ENCODE data around the gene HM13. TPM values are rescaled to one million over a fixed set of nuclear protein-coding genes. Genes with fewer than 3 reads are reported as not detected.
"Not testable (repeated sequence)": the region's sequence is repeated elsewhere in the genome, so short reads cannot be mapped to it uniquely, and the experiment has no call there.

The HM13 gene
- total and polyA plus RNA-seq, 12 donors: 27.5 to 102 (median 34.9) TPM

DNA sequence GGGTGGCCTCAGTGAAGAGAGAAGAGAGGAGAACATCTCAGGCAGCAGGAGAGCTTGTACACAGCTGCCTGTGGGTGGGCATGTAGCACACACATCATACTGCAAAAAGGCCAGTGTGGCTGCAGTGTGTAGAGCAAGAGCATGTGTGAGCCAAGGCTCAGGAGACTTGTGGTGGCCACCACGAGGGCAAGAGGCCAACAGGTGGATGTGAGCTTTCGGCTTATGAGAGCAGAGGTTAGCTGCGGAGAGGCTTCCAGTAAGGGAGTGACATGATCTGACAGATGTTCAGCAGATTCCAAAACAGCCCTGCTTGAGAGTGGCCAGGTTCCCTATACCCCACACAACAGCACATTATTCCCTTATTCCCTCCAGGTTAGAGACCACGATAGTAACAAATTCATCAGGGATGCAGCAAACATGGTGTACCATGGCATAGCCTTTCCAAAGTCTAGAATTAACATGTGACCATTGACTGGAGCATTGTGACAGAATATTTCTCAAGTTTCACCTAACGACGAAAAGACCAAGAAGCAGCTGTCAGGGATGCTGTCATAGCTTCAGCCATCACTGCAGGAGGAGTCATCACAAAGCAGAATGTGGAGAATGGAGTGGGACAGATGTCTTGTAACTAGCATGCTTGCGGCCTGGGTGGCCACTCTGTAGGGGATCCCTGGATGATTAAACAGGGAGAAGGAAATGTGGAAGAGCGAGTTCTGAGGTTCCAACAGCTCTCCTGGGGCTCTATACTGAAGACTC, 23.1 kb downstream of the HM13 start:
- intact Hi-C loops (cut with DNase I): no loop called here
- Histone ChIP-seq H3K36me3 (peaks cover 7 to 99% (median 46%) of the 10 kb centered on the region in 9 donors), H3K4me3 (no peak overlapping the region), H3K9me3 (no peaks in the 10 kb centered on the region), H3K27me3 (no peaks in the 10 kb centered on the region), H3K27ac (peak overlapping the region in 1 of 10 donors; percentile 24), H3K4me1 (peaks cover 0 to 20% (median 0%) of the 10 kb centered on the region in 9 donors)
- no peak for ATAC-seq
- TF ChIP-seq, protein P1, sequence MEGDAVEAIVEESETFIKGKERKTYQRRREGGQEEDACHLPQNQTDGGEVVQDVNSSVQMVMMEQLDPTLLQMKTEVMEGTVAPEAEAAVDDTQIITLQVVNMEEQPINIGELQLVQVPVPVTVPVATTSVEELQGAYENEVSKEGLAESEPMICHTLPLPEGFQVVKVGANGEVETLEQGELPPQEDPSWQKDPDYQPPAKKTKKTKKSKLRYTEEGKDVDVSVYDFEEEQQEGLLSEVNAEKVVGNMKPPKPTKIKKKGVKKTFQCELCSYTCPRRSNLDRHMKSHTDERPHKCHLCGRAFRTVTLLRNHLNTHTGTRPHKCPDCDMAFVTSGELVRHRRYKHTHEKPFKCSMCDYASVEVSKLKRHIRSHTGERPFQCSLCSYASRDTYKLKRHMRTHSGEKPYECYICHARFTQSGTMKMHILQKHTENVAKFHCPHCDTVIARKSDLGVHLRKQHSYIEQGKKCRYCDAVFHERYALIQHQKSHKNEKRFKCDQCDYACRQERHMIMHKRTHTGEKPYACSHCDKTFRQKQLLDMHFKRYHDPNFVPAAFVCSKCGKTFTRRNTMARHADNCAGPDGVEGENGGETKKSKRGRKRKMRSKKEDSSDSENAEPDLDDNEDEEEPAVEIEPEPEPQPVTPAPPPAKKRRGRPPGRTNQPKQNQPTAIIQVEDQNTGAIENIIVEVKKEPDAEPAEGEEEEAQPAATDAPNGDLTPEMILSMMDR (IDR thresholded peaks at IDR 0.05): no peak
- no peak for DNase-seq
- WGBS, 2 donors: 88 to 91% methylated on average over 8 of the region's 8 CpGs

DNA sequence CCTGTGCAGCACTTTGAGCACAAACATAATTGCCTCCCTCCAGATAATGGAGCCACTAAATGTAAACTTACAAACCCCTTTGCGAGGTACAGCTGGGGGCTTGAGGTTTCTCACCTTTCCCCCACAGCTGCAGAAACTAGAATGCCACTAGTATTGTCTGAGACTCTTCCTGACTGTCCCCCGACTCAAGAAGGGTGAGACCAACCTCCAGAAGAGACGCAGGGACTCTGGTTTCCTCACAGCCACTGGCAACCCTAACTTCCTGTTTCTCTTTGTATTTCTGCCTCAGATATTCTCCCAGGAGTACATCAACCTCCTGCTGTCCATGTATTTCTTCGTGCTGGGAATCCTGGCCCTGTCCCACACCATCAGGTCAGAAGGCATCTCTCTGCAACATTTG, 23.6 kb downstream of the HM13 start:
- TF ChIP-seq, protein P1 (IDR thresholded peaks at IDR 0.05): no peak
- DNase-seq (no peak), ATAC-seq (no peak)
- H3K4me1 ChIP-seq: peaks cover 0 to 25% (median 0%) of the 10 kb centered on the region in 9 donors
- peaks cover 7 to 99% (median 44%) of the 10 kb centered on the region in 9 donors for H3K36me3 ChIP-seq
- intact Hi-C loops (cut with DNase I): no loop called here
- WGBS, 2 donors: 60 to 65% methylated on average over 4 of the region's 4 CpGs
- H3K4me3 ChIP-seq: no peak overlapping the region
- no peaks in the 10 kb centered on the region for H3K9me3 ChIP-seq
- H3K27ac ChIP-seq: peak overlapping the region in 1 of 10 donors; percentile 24
- H3K27me3 ChIP-seq: no peaks in the 10 kb centered on the region

DNA sequence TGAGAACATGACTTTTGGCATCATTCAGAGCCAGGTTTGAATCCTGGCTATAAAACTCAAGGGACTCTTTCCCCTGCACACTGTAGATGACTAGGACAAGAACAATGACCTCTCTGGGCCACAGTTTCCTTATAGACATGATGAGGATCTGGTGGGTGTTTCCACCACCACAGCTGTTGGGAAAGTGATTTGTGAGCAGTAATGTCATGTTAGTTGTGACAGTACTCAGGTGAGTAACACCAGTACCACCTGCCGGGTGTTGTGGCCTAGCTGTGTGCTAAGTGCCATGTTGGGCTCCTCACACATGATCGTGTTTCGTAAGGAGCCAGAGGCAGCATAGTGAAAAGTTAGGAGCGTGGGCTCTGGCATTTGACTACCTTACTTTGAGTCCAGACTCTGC, 24.1 kb downstream of the HM13 start:
- Histone ChIP-seq H3K9me3 (no peaks in the 10 kb centered on the region), H3K4me3 (no peak overlapping the region), H3K27ac (peak overlapping the region in 1 of 10 donors; percentile 24), H3K4me1 (peaks cover 0 to 25% (median 0%) of the 10 kb centered on the region in 9 donors), H3K27me3 (no peaks in the 10 kb centered on the region), H3K36me3 (peaks cover 7 to 100% (median 40%) of the 10 kb centered on the region in 9 donors)
- WGBS, 2 donors: 94 to 98% methylated on average over 4 of the region's 4 CpGs
- ATAC-seq (no peak), DNase-seq (no peak)
- TF ChIP-seq, protein P1 (IDR thresholded peaks at IDR 0.05): no peak
- intact Hi-C loops (cut with DNase I): no loop called here

DNA sequence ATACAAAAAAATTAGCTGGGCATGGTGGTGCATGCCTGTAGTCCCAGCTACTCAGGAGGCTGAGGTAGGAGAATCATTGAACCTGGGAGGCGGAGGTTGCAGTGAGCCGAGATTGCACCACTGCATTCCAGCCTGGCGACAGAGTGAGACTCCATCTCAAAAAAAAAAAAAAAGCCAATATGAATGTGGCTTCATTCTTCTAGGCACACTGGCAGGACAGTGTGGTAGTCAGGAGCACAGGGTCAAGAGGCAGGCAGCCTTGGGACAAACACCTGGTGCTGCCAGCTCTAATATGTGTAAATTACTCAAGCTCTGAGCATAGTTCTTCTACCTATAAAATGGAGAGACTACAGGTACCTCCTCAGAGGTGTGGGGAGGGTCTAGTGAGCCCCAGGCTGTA, 25.4 kb downstream of the HM13 start:
- H3K27me3 ChIP-seq; DNase-seq; intact Hi-C loops (cut with DNase I); ATAC-seq; H3K27ac ChIP-seq; H3K4me3 ChIP-seq; H3K9me3 ChIP-seq: not testable (repeated sequence)
- 97 to 100% methylated on average over 3 of the region's 3 CpGs for WGBS, 2 donors
- Histone ChIP-seq H3K4me1 (peaks cover 0 to 35% (median 0%) of the 10 kb centered on the region in 9 donors), H3K36me3 (peaks cover 7 to 99% (median 36%) of the 10 kb centered on the region in 9 donors)

DNA sequence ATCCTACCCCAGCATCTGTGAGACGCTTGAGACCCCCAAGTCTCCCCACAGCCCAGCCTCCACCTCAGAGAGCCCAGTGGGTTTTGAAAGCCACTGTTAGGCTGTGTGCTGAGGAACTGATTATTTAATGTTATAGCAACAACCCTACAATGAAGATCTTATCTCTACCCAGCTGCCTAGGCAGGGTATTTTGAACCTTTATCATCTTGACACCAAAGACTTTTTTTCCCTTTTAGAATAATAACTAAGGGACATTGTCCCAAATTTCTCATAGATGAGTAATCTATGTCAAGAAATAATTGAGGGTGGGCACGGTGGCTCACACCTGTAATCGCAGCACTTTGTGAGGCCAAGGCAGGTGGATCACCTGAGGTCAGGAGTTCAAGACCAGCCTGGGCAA, 26.2 kb downstream of the HM13 start:
- TF ChIP-seq, protein P1 (IDR thresholded peaks at IDR 0.05): no peak
- intact Hi-C loops (cut with DNase I): no loop called here
- WGBS, 2 donors: 94 to 98% methylated on average over 3 of the region's 3 CpGs
- Histone ChIP-seq H3K27me3 (no peaks in the 10 kb centered on the region), H3K27ac (no peak overlapping the region), H3K4me3 (no peak overlapping the region), H3K9me3 (no peaks in the 10 kb centered on the region), H3K36me3 (peaks cover 5 to 99% (median 34%) of the 10 kb centered on the region in 9 donors), H3K4me1 (peaks cover 0 to 43% (median 0%) of the 10 kb centered on the region in 9 donors)
- no peak for DNase-seq
- ATAC-seq: no peak
